GM19397 (cell line): ENCODE measurements around the gene ZNF483.
A peak's percentile ranks its signal among the peaks of the same experiment; 100 is the strongest.
"Not testable (repeated sequence)": the region's sequence is repeated elsewhere in the genome, so short reads cannot be mapped to it uniquely, and the experiment has no call there.

ENCODE experiments used
- ATAC-seq: cut with Tn5 transposase; IDR thresholded peaks from one replicate; pipeline ENCODE4 v1.9.1; 2021; ENCODE audit warnings: mild to moderate bottlenecking, moderate library complexity; ENCODE audit not compliant: unreplicated experiment

ZNF483 gene

GRCh38 chr9:111525056-111525977 lies at the start of gene ZNF483:
ZNF483 (plus strand) TSS chr9:111525179; CDS start chr9:111527396, 2,217 bp downstream.
- no peak for ATAC-seq

GRCh38 chr9:111475195-111475594 lies 49.8 kb upstream of the ZNF483 start:
- ATAC-seq = no peak

- ATAC-seq = no peak
Observed at GRCh38 chr9:111477677-111478076, 47.3 kb upstream of the ZNF483 start.

- ATAC-seq = no peak
Observed at GRCh38 chr9:111481885-111482636, 42.9 kb upstream of the ZNF483 start.

GRCh38 chr9:111482694-111483438 lies 42.1 kb upstream of the ZNF483 start:
- peak; percentile 62 for ATAC-seq

GRCh38 chr9:111483439-111483857 lies 41.5 kb upstream of the ZNF483 start:
- peak; percentile 41 for ATAC-seq

GRCh38 chr9:111483858-111484571 lies 41.0 kb upstream of the ZNF483 start, which contains the start of gene ECPAS:
ECPAS (minus strand) TSS chr9:111484383; CDS start chr9:111472918, 11,465 bp downstream.
- ATAC-seq = peak; percentile 62

- ATAC-seq = no peak
Observed at GRCh38 chr9:111484572-111484894, 40.4 kb upstream of the ZNF483 start.

GRCh38 chr9:111497196-111497595 lies 27.8 kb upstream of the ZNF483 start:
- ATAC-seq = not testable (repeated sequence)

GRCh38 chr9:111501005-111501562 lies 23.9 kb upstream of the ZNF483 start:
- ATAC-seq = no peak

GRCh38 chr9:111501648-111502047 lies 23.3 kb upstream of the ZNF483 start:
- ATAC-seq = no peak

GRCh38 chr9:111502506-111502905 lies 22.5 kb upstream of the ZNF483 start:
- no peak for ATAC-seq

GRCh38 chr9:111511581-111511980 lies 13.4 kb upstream of the ZNF483 start:
- ATAC-seq = not testable (repeated sequence)

GRCh38 chr9:111514967-111515366 lies 10.0 kb upstream of the ZNF483 start:
- no peak for ATAC-seq

- ATAC-seq = no peak
Observed at GRCh38 chr9:111516061-111516465, 8.9 kb upstream of the ZNF483 start.

GRCh38 chr9:111524731-111525055 lies 286 bp upstream of the ZNF483 start:
- no peak for ATAC-seq

GRCh38 chr9:111527347-111527746 lies 2.4 kb downstream of the ZNF483 start:
- ATAC-seq = no peak

- ATAC-seq = no peak
Observed at GRCh38 chr9:111529787-111530186, 4.8 kb downstream of the ZNF483 start.

- no peak for ATAC-seq
Observed at GRCh38 chr9:111531716-111532115, 6.7 kb downstream of the ZNF483 start.

GRCh38 chr9:111533099-111533790 lies 8.3 kb downstream of the ZNF483 start:
- no peak for ATAC-seq
